DMS53 treated with DMSO at 0.1 percent for 48 hours (cell line): ENCODE results near the gene CALU.

Source experiments
- DNase-seq: peaks from one replicate; lab custom pipeline; 2025; ENCODE audit not compliant: unreplicated experiment; lab: John Stamatoyannopoulos, UW

CALU gene

DNA sequence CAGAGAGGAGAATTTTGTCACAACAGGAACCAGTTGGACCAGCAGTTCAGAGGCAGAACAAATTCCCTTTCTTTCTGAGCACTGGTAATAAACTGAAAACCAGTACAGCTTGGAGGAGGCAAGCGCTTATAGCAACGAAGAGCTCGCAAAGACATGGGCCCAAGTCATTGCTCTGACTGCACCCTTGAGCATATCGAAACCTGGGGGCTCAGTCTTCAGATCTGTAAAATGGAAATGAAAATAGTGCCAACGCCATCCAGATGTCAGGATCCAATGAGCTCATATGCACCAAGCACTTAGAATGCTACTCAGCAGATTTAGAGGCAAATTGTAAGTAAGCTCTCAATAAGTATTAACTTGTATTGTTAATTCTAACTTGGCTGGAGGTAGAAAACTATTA, 14.4 kb upstream of the CALU start:
- DNase-seq = no peak

DNA sequence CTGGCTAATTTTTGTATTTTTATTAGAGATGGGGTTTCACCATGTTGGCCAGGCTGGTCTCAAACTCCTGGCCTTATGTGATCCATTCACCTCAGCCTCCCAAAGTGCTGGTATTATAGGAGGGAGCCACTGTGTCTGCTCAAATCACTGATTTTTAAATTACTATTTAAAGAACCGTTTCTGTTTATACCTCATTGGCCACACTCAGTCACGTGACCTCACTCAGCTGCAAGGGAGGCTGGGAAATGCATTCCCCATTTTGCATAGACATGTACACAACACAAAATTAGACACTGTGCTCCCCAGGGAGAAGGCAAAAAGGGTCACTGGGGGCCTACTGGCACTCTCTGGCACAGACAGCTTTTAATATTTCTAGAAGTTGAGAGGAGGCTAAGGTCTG, 13.6 kb upstream of the CALU start:
- no peak for DNase-seq

DNA sequence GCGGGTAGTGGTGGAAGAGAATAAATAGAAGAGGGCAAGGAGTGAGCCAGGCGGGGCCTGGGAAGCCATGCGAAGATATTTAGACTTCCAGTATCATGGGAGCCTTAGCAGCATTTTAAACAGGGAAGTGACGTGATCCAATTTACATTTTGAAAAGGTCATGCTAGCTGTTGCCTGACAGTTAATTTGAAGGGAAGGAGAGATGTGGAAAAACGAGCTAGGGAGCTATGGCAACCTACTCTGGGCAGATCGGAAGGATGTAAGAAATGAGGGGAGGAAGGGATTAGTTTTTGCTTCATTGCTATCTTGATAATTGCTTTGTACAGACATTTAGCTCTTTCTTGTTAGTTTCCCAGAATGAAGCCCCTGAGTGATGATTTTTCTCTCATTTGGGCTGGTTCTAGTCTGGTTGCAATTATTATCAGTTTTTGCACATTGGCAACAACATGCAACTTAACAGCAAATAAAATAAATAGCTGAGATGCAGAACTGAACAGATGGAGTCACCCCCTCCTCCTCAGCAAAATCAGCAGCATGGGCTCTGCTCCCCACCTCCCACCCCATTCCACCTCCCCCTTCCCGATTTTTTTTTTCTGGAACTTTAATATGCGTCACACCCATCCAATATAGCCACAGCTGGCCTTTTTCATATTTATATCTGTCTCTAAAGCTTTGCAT, 13.0 kb upstream of the CALU start:
- DNase-seq = no peak

DNA sequence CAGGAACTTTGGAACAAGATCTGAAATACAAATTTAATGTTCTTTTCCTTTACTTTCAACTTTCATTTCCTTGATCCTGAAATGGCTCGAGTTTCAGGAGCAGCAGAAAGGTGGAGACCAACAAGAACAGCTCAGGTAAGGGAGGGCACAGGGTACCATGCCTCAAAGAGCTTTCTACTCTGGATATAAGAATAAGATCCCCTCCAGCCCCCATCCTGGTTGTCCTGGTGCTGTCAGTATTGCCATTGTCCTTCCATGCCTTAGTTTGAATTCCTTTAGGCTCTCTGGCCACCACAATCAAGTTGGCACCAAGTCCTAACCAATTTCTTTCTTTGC, 12.5 kb upstream of the CALU start:
- DNase-seq = no peak

DNA sequence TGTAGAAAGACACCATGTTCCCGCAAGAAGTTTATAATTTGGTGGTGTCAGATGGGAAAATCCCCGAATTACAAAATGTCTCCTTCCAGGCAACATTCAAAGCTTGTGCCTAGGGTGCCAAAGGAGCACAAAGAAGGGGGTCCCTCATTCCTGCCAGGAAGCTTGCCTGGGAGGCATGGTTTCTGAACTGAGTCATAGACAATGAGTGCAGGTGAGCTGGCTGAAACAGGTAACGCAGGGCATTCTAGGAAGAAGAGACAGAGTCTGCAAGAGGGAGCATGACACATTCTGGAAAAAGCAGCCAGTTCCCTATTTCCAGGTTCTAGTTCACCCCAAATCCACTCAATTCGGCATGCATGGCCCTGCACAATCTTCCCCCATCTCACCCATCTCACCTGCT, 11.9 kb upstream of the CALU start:
- no peak for DNase-seq

DNA sequence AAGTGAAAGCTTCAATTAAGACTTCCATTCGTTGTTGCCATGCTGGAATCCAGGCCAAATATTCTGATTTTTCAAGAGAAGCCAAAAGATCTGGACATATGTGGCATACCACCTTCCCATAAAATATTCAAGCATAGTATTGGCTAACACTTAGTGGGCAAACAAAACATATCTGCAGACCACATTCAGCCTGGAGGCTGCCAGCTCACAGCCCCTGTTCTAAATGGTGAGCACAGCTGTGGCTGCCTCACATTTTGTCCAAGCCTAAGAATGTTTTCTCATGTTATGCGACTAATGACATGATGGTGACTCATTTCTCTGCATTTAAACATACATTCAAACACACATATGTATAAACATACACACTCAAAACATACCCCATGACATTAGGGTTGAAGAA, 10.6 kb upstream of the CALU start:
- no peak for DNase-seq

DNA sequence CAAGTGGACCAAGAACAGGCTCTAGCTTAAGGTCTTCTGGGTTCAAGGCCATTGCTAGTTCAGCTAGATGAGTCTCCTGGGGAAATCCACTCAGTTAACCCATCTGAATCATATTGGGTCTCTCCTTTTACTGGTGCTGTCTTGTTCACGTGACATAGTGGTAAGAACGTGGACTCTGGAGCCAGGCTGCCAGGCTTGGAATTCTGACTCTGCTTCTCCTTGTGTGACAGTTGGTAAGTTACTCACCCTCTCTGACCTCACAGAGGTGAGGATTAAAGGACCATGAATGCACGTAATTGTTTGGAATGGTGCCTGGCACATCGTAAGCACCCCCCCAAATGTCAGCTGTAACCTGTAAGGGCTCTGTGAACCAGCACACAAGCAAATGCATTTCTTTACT, 9.7 kb upstream of the CALU start:
- no peak for DNase-seq

DNA sequence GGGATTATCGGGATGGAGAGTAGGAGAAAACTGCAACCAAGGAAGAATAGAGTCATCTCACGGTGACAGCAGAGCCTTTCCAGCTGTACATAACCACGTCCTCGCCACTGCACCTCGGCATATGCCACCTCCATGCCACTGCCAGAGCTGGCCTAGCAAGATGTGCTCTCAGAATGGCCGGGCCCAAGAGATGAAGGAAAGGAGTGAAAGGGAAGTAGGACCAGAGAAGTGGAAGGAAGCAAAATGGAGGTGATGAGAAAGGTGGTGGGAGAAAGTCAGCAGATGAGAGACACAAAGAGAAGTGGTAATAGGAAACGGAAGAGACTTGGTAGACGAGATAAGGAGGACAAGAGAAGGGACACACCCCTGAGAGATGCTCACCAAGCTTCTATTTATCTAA, 8.0 kb upstream of the CALU start:
- DNase-seq = no peak

DNA sequence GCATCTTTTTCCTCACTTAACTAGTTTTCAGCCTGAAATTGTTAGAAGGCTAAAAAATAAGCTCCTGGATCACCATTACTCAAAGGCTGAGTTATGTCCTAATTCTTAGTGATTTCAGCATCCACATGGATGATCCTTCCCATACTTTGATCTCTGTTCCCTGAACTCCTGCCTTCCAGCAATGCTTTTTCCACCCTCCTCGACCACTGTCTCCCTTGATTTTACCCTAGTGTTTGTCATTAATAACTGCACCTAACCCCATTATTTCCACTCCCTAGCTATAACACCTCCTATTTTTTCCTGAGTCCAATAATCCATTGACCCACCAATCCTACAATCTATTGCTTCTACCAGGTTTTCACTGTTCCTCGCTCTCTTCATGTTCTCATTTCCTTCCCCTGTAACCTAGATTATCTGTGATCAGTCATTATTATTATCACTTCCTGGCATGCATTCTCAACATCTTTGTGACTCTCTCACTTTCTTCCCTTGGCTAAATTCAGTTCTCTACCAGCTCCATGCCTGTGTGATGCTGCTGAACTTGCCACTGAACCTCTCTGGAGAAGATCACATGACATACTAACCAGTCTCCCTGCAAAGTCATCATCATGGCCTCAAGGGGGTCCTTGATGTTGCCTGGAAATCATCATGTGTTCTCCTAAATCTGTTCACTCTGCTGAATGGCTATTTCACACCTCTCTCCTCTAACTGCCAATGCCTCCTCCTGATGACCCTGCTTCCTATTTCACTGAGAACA, 6.5 kb upstream of the CALU start:
- DNase-seq = no peak

DNA sequence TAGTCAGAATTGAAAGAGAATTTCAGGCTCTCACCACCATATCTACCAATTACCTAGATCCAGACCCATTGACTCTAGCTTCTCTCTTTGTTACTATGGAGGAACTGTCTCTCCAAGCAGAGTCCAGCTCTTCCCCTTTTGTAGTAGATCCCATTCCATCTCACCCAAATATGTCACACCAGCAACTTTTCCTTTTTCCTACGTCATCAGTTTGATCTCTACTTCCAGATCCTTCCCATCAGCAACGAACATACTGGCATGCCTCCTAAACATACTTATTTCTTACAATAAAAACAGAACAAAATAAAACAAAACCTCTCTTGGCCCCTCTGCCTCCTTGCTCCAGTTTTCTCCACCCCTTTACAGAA, 5.9 kb upstream of the CALU start:
- no peak for DNase-seq

DNA sequence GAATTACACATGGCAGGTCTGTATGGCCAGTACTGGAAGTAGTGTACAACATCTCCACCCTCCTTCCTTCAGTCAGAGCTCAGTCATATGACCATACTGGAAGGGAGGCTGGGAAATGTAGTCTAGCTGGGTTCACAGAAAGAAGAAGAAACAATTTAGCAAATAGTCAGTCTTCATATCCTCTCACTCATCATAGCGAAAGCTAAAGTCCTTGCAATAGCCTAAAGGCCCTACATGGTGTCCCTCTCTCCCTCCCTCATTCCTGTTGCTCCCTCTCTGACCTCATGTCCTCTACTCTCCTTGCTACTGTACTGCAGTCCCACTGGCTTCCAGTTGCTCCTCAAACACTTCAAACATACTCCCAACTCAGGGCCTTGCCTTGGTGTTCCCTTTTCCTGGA, 4.3 kb upstream of the CALU start:
- no peak for DNase-seq

DNA sequence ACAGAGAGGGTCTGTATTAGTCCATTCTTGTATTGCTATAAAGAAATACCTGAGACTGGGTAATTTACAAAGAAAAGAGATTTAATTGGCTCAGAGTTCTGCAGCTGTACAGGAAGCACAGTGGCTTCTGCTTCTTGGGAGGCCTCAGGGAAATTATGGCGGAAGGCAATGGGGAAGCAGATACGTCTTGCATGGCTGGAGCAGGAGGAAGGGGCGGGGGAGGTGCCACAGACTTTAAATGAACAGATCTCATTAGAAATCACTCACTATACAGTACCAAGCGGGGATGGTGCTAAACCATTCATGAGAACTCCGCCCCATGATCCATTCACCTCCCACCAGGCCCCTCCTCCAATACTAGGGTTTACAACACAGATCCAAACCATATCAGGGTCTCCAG, 3.7 kb upstream of the CALU start:
- DNase-seq = no peak

DNA sequence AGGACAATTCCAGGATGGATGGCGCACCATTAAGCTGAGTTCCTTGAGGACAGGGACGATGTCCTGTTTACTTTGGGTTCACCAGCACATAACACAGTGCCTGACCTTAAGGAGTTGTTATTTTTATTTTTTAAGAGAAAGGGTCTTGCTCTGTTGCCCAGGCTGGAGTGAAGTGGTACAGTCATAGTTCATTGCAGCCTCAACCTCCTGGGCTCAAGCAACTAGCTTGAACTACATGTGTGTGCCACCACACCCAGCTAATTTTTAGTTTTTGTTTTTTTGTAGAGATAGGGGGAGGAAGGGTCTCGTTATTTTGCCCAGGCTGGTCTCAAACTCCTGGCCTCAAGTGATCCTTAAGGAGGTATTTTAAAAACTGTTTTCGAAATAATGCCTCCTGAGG, 1.7 kb upstream of the CALU start:
- DNase-seq = no peak

DNA sequence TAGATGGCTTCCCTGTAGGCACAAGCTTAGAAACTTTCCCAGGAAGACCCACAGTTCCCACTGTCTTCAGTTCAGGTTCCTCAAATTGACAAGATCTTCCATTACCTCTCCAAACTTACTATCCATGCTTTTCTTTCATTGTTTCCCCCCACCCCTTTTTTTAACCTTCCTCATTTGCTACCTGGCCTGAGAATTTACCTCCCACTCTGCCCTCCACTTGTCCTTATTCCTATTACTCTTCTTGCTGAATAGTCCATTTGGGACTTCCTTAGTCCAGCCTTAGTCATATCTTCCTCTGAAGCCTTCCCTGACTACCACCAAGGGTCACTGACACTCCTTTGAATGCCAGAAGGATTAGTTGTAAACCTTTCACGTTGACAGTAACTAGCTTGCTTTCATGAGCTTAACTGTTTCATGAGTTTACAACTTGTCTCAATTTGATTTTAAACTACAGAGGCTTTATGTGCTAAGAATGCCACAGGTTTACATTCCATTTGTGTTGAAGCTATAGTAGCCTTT, 1.2 kb upstream of the CALU start:
- no peak for DNase-seq

DNA sequence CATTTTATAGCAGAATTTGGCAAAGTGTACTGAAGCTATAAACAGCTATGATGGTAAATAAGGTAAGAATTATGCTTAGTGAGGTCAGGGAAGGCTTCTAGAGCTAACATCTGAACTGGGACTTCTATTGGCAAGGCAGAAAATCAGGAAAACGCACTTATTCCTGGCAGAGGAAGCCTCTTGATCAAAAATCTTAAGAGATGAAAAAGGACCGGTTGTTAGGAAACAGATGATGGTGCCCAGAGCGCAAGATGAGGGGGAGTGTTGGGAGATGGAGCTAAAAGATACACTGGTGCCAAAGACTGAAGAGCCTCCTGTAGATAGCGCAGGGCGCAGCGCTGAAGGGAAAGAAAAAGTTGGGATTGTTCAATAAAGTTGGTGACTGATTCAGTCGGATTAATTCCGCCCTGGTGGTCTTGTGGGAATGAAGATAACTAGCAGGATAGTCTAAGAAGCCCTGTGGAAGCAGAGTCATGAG, 550 bp upstream of the CALU start:
- peak; percentile 67 for DNase-seq

DNA sequence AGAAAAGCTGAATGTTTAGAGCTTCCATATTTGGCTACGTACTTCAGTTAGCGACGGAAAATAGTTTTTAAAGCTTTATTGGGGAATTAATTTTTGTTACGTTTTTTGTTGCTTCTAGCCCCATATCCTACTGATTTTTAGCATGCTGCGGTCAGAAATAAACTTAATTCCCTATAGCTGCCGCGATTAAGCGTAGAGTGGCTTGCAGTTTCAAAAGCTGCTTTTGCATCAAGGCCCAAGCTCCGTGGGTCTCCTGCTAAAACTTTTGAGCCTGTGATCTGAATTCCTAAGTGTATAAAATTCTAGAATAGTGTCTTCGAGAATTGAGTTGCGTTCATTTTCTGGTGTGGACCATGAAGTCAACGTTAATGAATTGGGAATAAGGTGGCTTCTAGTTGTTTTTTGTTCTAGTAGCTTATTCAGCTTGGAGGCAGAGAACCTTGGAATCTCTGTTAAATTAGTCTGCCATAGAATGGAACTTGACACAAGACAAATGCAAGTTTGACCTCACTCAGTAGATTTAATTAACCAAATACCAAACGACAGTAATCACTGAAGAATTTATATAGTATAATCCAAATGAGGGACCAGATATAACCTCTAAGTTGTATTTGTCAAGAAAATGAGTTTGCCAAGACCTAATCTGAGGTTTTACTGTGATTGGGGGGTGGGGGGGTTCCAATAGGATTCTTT, 977 bp downstream of the CALU start:
- no peak for DNase-seq

DNA sequence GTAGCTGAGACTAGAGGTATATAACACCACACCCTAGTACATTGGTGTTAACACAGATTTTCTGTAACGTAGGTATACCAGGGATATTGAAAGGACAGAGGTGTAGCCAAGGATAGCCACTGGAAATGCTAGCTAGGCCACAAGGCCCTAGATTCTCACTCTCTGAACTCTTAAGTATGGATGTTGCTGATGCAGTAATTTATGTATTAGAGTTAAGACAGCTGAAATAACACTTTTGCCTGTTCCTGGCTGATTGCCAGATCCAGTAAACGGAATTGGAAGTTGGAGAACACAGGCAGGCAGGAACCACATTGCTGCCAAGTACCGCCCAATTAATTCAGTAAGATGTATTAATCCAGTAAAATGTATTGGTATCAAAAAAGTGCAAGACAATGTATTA, 1.8 kb downstream of the CALU start:
- DNase-seq = no peak

DNA sequence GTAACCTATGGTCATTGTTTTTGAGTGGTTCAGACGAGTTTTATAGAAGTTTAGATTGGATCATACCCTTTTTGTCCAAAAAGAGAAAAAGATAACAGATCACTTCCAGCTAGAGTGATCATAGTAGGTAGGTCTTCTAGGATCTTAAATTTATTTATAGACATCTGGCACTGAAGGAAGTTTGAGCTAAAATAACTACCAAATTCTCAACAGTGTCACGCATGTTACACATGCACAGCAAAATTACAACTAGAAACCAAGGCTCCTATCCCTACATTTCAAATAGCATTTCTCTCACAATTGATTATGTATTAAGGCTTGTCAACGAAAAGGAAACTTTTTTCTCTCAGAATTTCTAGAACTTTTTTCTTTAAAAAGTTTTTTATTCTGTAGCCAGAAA, 2.3 kb downstream of the CALU start:
- no peak for DNase-seq

DNA sequence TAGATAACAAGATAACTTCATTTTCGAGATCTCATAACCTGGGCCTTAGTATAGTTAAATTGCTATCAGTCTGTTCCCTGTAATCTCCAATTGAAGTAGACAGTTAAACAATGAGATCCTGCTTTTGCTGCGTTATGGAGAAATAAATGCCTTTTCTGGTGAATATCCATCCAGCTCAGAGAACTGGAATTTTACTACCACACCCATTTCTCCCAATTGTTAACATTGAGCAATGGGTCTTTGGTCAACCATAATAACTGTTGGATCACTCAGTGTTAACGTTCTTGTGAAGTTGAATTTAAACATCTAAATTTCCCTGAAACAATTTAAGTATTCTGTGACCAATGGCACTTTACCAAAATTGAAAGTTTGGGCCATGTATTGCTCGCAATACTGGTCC, 3.0 kb downstream of the CALU start:
- no peak for DNase-seq

DNA sequence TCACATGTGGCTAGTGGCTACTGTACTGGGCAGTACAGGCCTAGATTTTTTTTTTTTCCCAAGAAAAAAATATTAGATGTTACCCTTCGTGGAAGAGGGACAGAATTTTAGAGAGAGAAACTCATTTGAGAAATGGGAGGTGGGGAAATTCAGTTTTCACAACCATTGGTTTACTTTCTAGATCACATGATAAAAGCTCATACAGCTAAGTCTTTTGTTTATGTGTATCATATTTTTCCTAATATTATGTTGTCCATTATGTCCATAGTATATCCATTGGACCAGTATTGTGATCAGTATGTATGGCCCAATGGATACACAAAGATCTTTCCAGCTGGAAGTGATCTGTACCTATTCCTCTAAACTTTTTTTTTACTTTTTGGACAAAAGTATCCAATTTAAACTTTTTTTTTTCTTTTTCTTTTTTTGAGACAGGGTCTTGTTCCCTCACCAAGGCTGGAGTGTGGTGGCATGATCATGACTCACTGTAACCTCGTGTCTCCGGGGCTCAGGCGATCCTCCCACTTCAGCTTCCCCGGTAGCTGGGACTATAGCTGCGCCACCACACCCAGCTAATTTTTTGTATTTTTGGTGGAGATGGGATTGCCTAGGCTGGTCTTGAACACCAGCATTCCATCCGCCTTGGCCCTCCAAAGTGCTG, 4.1 kb downstream of the CALU start:
- no peak for DNase-seq

DNA sequence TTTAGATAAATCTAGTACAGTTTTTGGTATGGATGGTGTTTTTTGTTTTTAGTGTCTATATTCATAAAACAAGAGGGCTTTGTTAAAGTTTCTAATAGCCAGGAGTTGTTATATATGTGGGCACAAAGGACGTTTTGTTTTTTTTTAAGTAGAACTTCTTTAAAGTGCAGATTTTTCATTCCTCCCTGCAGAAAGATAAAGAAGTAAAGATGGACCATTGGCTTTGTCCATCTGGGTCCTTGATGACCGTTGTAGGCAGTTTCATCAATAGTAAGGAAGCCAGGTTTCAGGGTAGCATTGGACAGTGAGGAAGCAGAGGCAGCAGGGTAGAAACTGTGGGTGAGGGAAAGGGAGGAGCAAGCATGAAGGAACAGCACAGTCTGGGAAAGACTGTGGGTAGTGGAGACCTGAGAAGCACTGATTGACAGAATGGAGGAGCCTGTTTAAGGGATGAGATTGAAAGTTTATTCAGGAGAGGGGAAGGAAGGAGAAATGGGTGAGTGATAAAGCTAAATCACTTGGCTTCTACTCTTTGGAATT, 5.3 kb downstream of the CALU start:
- DNase-seq = no peak
